Activated T-cell treated with anti-CD3 and anti-CD28 coated beads for 24 hours (primary cell): ENCODE measurements around the gene CILP.
A peak's percentile ranks its signal among the peaks of the same experiment; 100 is the strongest.
"Not testable (repeated sequence)": the region's sequence is repeated elsewhere in the genome, so short reads cannot be mapped to it uniquely, and the experiment has no call there.

ENCODE experiments used
- DNase-seq: peaks from one replicate; pipeline ENCODE4 v3.0.0-alpha.2; 2020; ENCODE audit warnings: low read depth

Gene CILP, protein sequence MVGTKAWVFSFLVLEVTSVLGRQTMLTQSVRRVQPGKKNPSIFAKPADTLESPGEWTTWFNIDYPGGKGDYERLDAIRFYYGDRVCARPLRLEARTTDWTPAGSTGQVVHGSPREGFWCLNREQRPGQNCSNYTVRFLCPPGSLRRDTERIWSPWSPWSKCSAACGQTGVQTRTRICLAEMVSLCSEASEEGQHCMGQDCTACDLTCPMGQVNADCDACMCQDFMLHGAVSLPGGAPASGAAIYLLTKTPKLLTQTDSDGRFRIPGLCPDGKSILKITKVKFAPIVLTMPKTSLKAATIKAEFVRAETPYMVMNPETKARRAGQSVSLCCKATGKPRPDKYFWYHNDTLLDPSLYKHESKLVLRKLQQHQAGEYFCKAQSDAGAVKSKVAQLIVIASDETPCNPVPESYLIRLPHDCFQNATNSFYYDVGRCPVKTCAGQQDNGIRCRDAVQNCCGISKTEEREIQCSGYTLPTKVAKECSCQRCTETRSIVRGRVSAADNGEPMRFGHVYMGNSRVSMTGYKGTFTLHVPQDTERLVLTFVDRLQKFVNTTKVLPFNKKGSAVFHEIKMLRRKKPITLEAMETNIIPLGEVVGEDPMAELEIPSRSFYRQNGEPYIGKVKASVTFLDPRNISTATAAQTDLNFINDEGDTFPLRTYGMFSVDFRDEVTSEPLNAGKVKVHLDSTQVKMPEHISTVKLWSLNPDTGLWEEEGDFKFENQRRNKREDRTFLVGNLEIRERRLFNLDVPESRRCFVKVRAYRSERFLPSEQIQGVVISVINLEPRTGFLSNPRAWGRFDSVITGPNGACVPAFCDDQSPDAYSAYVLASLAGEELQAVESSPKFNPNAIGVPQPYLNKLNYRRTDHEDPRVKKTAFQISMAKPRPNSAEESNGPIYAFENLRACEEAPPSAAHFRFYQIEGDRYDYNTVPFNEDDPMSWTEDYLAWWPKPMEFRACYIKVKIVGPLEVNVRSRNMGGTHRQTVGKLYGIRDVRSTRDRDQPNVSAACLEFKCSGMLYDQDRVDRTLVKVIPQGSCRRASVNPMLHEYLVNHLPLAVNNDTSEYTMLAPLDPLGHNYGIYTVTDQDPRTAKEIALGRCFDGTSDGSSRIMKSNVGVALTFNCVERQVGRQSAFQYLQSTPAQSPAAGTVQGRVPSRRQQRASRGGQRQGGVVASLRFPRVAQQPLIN

DNA sequence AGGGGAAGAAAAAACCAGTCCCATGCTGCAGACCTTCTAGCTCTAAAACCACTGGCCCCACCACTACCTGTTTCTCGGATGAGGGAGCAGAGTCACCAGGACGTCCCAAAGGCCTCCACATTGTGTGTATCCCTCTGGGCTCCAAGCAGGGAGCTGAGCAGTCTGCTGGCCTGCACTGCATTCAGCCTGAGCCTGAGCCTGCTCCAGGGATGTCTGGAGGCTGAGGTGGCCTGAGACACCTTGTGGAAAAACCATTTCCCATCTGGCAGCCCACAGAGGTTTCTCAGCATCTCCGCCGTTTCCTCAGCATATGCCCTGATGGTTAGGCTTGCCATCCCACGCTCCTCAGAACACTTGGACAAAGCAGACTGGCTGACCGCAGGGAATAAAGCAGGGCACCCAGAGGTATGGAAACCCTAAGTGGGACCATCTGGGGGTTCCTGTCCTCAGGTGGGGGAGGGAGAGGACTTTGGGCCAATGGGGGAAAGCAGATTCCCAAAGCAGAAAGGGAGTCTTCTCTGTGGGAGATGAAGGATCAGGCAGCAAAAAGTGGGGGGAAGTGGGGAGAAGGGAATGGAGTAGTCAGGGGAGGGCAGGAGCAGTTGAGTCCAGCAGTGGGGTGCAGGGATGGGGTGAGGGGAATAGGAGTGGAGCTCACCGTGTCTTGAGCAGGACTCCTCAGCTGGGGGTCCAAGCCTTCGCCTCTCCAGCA lies at the start of gene CILP:
CILP (minus strand) TSS at position 704 of the 712 bp plus-strand sequence. CDS start 1,718 bp downstream, outside the sequence.
- no peak for DNase-seq

DNA sequence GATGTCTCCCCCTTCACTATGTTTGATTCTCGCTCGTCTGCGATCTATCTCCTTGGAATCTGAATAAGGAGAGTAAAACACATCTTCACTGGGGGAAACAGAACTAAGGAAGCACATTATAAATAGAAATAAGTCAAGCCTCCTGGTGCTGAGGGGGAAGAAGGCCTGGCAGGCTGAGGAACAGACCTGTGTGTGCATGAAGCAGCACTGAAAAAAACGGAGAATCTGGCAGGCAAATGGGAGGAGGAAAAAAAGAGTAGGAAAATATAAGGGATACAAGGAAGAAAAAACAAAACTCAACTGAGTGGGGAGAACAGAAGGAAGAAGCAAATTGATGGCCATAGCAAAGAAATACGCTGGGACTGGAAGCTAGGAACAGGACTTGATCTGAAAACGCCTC lies 49.7 kb upstream of the CILP start:
- DNase-seq: no peak

DNA sequence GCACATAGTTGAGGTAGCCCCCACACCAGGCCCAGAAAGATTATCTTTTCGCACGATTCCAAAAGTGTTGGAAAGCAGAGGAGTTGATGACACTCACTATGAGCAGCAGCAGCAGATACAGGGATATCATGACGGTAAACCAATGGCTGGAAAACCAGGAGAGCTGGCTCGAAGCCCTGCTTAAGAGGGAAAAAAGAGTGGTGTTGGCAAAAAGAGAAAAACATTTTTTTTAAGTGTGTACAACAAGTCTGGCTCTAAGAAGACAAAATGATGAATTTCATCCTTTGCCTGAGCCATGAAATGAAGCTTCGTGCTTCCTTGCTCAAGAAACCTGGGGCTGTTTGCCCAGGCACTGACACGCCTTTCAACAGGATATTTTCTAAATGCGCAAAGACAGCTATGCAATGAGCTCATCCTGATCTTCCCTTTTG lies 48.1 kb upstream of the CILP start:
- no peak for DNase-seq

DNA sequence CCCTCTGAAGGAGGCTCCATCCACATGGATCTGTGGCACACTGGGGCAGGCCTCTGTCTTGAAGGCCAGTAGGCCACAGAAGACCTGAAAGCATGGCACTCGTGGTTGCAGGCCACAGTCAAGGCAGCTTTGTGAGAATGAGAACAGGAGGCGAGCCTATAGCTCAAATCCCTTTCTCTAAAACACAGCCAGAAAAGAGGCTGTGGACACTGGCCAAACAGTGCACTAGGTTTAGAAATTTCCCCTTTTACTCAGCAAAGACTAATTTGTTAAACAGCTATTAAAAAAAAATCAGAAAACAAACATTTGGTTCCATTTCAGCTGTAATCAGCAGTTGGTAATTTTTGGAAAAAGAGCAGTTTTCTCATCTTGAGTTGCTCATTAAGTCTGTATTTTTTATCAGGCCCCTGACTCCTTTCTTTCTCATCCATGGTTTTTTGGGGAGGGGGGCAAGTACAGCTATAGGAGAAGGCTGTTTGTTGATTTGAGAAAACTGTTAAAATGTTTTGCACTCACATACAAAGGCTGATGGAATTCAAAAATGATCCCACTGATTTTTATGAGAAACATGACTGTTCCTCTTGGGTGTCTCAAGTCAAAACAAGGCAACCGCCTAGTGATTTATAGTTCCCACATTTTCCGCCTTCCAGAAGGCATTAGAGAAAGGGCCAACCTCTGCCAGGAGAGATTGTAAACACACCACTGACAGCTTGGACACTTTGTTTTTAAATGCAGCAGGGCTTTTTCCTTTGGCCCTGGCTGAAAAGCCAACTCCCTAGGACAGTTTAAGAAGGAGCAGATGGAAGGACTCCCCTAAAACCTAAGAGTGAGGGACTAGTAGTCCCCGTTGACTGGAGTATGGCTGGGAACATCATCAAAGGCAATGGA lies 47.3 kb upstream of the CILP start:
- no peak for DNase-seq

DNA sequence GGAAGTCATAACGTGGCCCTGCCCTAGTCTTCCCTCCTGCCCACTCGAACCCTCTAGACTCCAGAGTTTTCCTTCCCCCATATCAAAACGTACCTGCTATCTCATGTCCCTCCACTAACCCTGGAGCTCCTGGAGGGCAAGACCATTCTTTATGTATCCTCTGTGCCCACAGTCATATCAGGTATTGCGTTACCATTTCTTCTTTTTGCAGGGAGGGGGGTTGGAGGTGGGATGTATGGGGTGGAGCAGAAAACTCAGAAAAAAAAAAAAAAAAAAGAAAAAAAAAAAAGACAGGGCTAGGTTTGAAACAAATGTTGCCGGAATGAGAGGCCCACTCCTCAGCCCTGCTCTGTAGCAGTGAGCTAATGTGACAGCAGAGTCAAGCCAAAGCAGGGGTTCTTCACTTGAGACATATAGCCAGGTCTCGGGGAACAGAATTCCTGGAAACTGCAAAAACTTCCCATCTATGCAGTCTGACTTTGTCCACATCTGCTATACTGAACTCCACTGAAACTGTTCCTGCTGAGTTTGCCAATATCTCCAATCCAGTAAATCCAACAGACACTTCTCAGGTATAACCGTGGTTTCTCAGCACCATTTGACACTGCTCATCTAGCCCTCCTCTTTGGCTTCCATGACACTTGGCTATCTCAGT lies 44.3 kb upstream of the CILP start:
- no peak for DNase-seq

DNA sequence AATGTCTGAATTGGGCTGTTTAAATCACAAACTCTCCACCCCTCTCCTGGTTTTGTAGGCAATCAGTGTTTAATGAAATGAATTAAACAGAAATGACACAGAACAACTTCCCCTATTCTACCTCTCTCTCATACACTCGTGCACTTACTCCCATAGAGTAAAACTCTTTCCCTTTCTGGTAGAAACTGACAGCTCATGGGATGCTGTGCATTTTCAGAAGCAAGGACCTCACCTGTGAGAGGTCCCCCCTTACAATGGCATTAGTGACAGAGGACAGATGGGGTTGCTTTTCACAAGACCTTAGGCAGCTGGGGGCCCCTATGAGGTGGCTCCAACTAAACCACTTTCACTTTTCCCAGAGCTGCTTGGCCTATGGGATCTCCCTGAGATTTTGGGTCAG lies 43.5 kb upstream of the CILP start:
- no peak for DNase-seq

DNA sequence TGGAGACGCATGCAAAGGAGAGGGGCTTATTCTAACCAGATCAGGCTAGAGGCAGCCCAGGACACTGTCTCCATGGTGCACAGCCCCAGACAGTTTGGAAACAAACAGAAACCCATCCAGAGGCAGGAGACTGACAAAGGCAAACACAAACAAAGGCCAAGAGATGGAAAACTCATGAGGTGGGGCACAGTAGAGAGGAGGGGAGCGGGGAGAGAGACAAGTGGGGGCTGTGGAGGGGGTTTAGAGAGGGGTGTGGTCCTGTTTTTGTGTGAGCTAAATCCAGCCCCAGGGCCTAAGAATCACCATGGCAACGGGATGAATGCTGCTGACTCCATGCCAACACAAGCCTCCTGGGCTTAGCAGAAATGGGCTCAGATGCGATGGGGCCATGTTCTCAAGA lies 43.1 kb upstream of the CILP start:
- DNase-seq: no peak

DNA sequence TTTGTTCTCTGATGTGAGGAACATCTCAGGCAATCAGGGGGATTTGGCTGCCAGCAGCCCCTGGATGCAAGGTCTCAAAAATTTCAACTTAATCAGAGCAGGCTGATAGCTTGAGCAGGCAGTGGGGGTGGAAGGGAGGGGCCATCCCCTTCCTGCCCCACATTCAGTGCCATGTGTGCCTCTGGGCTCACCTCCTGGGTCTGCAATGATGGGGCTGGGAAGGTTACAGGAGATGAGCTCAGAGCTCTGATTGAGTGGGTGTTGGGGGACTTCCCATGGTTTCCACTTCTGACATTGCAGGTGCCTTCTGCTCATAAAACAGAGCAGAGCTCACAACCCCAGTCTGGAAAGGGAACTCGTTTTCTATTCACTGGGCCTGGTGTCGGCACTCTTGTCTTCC lies 38.4 kb upstream of the CILP start:
- peak; percentile 67 for DNase-seq

DNA sequence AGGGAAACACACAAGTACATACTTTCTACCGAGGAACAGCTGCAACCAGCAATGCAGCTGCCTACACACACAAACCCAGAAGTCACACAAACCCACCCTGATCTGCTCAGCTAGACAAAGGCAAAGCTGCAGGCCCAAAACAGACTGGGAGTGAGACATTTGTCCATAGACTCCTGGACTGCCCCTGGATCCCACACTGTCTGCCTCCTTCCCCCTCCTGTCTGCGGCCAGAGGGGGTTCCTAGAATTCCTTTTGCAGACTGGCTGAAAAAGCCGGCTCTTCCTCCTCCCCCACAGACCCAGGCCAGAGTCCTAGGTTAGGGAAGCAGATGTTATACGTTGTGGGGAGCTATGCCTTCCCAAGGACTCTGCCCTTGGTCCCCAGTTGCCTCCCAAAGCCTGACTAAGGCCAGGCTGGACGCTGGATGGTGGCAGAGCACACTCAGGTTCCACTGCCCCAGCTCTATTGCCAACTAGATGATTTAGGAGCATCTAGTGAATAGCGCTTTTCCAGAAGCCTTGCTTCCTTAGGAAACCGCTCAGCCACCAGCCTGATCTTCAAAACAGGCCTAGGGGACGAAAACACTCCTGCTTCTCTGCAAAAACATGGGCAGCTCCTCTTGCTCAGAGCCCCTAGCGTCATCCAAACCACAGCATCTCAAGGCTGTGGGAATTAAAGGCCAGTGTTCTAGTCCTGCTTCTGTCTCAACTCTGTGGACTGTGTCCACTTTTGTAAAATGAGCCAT lies 37.4 kb upstream of the CILP start:
- DNase-seq: no peak

DNA sequence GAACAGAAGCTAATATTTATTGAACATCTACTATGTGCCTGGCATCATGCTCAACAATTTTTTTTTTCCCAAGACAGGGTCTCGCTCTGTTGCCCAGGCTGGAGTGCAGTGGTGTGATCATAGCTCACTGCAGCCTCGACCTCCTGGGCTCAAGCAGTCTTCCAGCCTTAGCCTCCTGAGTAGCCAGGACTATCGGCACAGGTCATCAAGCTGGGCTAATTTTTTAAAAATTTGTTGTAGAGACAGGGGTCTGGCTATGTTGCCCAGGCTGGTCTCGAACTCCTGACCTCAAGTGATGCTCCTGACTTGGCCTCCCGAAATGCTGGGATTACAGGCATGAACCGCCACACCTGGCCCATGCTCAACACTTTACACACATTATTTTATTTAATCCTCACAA lies 35.7 kb upstream of the CILP start:
- DNase-seq: no peak

DNA sequence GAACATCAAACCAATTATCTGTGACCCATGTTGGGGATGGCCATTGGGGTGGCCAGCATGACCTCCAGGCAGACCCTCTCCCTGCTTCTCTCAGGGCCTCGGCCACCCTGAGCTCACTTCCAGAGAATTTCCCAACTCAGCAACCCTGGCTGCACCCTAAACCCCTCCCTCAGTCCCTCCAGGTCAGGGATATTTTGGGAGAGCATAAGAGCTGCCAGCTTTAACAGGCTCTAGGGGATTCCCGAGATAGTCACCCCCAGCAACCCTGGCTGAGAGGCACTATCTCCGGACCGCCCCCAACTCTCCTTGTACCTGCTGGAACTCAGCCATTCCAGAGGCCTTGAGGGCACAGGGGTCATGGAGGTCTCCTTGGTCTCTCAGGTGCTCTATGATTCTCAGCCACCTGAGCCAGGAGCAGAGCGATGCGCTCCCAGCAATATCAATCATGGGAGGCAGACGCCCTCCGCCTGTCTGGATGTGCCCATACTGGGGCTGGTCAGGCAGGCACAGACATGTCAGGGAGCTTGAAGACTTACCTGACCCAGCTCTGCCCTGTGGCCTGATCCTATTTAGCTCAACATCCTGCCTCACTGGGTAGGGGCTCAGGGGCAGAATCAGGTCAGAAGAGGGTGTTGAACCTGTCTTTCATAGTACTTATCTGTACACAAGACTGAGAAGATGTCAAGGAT lies 34.9 kb upstream of the CILP start:
- DNase-seq: no peak

DNA sequence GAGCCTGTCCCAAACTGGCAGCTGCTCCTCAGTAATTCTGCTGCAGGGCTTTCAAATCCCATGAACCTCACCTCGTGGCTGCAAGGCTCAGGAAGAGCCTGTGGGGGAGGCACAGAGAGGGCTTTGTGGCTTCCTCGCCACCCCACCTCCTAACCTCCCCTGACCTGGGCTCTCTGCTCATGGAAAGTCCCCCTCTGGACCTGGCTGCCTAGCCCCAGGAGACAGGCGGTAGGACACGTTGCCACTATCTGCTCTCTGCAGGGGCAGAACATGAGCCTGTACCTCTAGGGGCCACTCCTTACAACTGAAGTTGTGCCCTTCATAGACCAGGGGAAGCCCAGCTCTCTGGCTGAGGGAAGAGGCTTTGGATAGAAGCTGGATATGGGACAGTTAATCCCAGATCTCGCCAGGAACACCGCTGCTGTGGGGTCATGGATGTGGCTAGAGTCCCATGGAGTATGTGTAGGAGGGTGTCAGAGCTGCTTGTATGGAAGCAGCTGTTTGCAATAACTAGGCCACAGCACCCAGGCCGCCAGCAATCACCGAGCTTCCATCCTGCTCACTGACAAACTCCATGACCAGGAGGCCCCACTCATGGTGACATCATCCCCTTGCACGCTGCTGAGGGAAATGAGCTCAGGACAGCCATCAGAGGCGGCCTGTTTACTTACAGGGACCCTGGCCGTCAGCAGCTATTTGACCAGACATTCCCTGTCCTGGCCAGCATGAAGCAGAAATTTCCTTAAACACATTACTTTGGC lies 34.0 kb upstream of the CILP start:
- DNase-seq: no peak

DNA sequence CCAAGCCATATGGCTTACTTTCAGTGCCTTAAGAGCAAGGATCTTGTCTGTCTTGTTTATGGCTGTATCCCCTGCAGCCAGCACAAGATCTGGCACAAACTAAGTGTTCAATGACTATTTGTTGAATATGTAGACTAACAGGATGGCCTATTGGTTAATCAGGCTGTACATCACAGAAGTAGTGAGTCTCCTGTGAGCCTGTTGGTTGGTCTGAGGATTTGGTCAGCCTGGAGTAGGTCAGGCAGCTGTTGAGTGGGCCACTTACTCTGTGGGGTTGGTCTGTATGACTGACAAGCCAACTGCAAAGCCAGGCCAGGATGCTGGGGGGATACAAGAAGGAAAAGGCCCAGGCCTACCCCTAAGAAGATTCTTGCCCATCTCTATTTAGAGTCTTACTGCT lies 33.4 kb upstream of the CILP start:
- DNase-seq: no peak

DNA sequence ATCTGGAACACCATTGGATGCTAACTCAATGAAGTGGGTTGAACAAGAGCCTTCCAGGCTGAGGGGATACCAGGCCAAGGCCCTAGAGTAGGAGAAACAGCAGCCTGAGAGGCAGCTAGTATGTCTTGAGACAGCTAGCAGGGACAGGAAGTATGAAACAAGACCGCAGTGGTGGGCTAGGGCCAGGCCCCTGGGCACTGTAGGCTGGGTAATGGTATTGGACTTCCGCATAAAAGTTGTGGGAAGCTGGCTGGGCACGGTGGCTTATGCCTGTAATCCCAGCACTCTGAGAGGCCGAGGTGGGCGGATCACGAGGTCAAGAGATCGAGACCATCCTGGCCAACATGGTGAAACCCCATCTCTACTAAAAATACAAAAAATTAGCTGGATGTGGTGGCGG lies 25.2 kb upstream of the CILP start:
- not testable (repeated sequence) for DNase-seq

DNA sequence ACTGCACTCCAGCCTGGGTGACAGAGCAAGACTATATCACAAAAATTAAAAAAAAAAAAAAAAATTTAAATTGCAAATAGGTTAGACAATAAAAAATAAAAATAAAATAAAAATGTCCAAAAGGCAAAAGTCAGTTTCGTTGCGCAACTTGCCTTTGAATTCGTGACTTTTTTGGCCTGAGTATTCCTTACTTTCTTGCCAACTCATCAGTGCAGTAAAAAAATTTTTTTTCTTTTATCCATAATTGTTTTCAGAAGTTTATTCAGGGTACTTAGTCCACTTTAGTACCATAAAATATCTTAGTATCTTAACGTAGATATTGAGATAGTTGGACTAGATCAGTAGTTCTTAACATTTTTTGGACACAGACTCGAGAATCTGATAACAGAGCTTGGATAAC lies 22.4 kb upstream of the CILP start:
- no peak for DNase-seq

DNA sequence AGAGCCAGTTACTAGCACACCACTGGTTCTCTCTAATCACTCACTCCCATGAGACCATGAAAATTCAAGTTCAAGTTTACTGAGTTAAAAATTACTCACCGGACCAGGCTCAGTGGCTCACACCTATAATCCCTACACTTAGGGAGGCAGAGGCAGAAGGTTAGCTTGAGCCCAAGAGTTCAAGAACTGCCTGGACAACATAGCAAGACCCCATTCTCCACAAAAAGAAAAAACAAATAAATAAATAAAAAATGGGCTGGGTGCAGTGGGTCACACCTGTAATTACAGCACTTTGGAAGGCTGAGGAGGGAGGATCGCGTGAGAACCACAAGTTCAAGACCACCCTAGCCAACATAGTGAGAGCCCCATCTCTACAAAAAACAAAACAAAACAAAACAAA lies 21.2 kb upstream of the CILP start:
- DNase-seq: no peak

DNA sequence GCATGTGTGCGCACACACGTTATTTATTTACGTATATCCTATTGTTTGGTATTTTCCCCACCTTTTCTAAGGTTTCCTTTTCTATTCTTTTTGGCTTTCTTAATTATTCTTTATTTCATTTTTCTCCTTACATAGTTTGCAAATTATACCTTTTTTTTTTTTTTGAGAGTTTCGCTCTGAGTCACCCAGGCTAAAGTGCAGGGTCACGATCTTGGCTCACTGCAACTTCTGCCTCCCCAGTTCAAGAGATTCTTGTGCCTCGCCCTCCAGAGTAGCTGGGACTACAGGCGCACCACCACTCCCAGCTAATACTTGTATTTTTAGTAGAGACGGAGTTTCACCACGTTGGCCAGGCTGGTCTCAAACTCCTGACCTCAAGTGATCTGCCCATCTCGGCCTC lies 20.0 kb upstream of the CILP start:
- DNase-seq: no peak

DNA sequence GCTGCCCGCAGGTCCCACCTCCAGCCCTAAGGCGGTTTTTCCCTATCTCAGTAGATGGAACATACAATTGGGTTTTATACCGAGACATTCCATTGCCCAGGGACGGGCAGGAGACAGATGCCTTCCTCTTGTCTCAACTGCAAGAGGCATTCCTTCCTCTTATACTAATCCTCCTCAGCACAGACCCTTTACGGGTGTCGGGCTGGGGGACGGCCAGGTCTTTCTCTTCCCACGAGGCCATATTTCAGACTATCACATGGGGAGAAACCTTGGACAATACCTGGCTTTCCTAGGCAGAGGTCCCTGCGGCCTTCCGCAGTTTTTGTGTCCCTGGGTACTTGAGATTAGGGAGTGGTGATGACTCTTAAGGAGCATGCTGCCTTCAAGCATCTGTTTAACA lies 15.6 kb upstream of the CILP start:
- not testable (repeated sequence) for DNase-seq
